Fibroblast of the conjunctiva (primary cell): ENCODE data around the gene GPR78.
A peak's percentile ranks its signal among the peaks of the same experiment; 100 is the strongest.

Source experiments
- DNase-seq: peaks from one replicate; pipeline ENCODE4 v3.0.0-alpha.2; 2010; ENCODE audit warnings: low read depth

The GPR78 gene

GRCh38 chr4:8586671-8587468 is 6.7 kb downstream of the GPR78 start:
- DNase-seq, result no peak

GRCh38 chr4:8587469-8588195 is 7.4 kb downstream of the GPR78 start:
- DNase-seq, result no peak

GRCh38 chr4:8588196-8588470 is 7.9 kb downstream of the GPR78 start:
- no peak for DNase-seq

- no peak for DNase-seq
Observed at GRCh38 chr4:8589336-8589735, 9.1 kb downstream of the GPR78 start.

GRCh38 chr4:8589823-8590545 is 9.8 kb downstream of the GPR78 start:
- no peak for DNase-seq

GRCh38 chr4:8590546-8590880 is 10.3 kb downstream of the GPR78 start:
- DNase-seq, result no peak

- no peak for DNase-seq
Observed at GRCh38 chr4:8591114-8591513, 10.9 kb downstream of the GPR78 start.

- no peak for DNase-seq
Observed at GRCh38 chr4:8591626-8592365, 11.6 kb downstream of the GPR78 start.

- DNase-seq, result no peak
Observed at GRCh38 chr4:8592366-8593263, 12.4 kb downstream of the GPR78 start, which contains the start of gene CPZ. CPZ (plus strand) TSS chr4:8592765; CDS start chr4:8592834, 69 bp downstream.

- DNase-seq, result no peak
Observed at GRCh38 chr4:8593264-8594096, 13.3 kb downstream of the GPR78 start.

- peak; percentile 59 for DNase-seq
Observed at GRCh38 chr4:8594097-8595038, 14.2 kb downstream of the GPR78 start.

- no peak for DNase-seq
Observed at GRCh38 chr4:8595237-8596087, 15.3 kb downstream of the GPR78 start.

GRCh38 chr4:8596891-8597290 is 16.7 kb downstream of the GPR78 start:
- no peak for DNase-seq

GRCh38 chr4:8597319-8597718 is 17.1 kb downstream of the GPR78 start:
- DNase-seq, result no peak

- DNase-seq, result no peak
Observed at GRCh38 chr4:8597791-8598190, 17.6 kb downstream of the GPR78 start.

- no peak for DNase-seq
Observed at GRCh38 chr4:8598391-8599090, 18.3 kb downstream of the GPR78 start.

- DNase-seq, result no peak
Observed at GRCh38 chr4:8599091-8599460, 18.9 kb downstream of the GPR78 start.

GRCh38 chr4:8599657-8600056 is 19.5 kb downstream of the GPR78 start:
- peak; percentile 30 for DNase-seq
